ENCODE data around the gene EREG. TPM values are rescaled to one million over a fixed set of nuclear protein-coding genes. Genes with fewer than 3 reads are reported as not detected.

Gene EREG
- total and polyA plus RNA-seq, 2 of the 8 experiments (the other 6 are each of a cell fraction or from before 2014, with no cell fraction given), result not detected

- TF ChIP-seq, protein P1, sequence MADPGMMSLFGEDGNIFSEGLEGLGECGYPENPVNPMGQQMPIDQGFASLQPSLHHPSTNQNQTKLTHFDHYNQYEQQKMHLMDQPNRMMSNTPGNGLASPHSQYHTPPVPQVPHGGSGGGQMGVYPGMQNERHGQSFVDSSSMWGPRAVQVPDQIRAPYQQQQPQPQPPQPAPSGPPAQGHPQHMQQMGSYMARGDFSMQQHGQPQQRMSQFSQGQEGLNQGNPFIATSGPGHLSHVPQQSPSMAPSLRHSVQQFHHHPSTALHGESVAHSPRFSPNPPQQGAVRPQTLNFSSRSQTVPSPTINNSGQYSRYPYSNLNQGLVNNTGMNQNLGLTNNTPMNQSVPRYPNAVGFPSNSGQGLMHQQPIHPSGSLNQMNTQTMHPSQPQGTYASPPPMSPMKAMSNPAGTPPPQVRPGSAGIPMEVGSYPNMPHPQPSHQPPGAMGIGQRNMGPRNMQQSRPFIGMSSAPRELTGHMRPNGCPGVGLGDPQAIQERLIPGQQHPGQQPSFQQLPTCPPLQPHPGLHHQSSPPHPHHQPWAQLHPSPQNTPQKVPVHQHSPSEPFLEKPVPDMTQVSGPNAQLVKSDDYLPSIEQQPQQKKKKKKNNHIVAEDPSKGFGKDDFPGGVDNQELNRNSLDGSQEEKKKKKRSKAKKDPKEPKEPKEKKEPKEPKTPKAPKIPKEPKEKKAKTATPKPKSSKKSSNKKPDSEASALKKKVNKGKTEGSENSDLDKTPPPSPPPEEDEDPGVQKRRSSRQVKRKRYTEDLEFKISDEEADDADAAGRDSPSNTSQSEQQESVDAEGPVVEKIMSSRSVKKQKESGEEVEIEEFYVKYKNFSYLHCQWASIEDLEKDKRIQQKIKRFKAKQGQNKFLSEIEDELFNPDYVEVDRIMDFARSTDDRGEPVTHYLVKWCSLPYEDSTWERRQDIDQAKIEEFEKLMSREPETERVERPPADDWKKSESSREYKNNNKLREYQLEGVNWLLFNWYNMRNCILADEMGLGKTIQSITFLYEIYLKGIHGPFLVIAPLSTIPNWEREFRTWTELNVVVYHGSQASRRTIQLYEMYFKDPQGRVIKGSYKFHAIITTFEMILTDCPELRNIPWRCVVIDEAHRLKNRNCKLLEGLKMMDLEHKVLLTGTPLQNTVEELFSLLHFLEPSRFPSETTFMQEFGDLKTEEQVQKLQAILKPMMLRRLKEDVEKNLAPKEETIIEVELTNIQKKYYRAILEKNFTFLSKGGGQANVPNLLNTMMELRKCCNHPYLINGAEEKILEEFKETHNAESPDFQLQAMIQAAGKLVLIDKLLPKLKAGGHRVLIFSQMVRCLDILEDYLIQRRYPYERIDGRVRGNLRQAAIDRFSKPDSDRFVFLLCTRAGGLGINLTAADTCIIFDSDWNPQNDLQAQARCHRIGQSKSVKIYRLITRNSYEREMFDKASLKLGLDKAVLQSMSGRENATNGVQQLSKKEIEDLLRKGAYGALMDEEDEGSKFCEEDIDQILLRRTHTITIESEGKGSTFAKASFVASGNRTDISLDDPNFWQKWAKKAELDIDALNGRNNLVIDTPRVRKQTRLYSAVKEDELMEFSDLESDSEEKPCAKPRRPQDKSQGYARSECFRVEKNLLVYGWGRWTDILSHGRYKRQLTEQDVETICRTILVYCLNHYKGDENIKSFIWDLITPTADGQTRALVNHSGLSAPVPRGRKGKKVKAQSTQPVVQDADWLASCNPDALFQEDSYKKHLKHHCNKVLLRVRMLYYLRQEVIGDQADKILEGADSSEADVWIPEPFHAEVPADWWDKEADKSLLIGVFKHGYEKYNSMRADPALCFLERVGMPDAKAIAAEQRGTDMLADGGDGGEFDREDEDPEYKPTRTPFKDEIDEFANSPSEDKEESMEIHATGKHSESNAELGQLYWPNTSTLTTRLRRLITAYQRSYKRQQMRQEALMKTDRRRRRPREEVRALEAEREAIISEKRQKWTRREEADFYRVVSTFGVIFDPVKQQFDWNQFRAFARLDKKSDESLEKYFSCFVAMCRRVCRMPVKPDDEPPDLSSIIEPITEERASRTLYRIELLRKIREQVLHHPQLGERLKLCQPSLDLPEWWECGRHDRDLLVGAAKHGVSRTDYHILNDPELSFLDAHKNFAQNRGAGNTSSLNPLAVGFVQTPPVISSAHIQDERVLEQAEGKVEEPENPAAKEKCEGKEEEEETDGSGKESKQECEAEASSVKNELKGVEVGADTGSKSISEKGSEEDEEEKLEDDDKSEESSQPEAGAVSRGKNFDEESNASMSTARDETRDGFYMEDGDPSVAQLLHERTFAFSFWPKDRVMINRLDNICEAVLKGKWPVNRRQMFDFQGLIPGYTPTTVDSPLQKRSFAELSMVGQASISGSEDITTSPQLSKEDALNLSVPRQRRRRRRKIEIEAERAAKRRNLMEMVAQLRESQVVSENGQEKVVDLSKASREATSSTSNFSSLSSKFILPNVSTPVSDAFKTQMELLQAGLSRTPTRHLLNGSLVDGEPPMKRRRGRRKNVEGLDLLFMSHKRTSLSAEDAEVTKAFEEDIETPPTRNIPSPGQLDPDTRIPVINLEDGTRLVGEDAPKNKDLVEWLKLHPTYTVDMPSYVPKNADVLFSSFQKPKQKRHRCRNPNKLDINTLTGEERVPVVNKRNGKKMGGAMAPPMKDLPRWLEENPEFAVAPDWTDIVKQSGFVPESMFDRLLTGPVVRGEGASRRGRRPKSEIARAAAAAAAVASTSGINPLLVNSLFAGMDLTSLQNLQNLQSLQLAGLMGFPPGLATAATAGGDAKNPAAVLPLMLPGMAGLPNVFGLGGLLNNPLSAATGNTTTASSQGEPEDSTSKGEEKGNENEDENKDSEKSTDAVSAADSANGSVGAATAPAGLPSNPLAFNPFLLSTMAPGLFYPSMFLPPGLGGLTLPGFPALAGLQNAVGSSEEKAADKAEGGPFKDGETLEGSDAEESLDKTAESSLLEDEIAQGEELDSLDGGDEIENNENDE (IDR thresholded peaks at IDR 0.05; ENCODE audit: insufficient replicate concordance, low read length), result no peak
- TF ChIP-seq EP300 (IDR thresholded peaks at IDR 0.05; ENCODE audit: borderline replicate concordance in 1 of 2, low read depth in 2 of 2, low read length in 2 of 2) (no peak), POU5F1 (IDR thresholded peaks at IDR 0.05; ENCODE audit: low read depth, low read length) (no peak), SRF (IDR thresholded peaks at IDR 0.05; ENCODE audit: low read depth, low read length) (no peak), ATF3 (IDR thresholded peaks at IDR 0.05; ENCODE audit: insufficient read depth, low read depth, low read length) (no peak), HDAC2 (IDR thresholded peaks at IDR 0.05; ENCODE audit: borderline replicate concordance in 1 of 2, low read depth in 2 of 2, low read length in 2 of 2) (no peak), TBP (IDR thresholded peaks at IDR 0.05; ENCODE audit: low read depth, low read length) (no peak), CHD2 (IDR thresholded peaks at IDR 0.05; ENCODE audit: low read length) (no peak), USF2 (IDR thresholded peaks at IDR 0.05; ENCODE audit: low read length) (no peak)
Measured at GRCh38 chr4:74316397-74316796, 48.5 kb upstream of the EREG start (continued).
